ENCODE measurements around the gene WNK1.

WNK1 gene

DNA sequence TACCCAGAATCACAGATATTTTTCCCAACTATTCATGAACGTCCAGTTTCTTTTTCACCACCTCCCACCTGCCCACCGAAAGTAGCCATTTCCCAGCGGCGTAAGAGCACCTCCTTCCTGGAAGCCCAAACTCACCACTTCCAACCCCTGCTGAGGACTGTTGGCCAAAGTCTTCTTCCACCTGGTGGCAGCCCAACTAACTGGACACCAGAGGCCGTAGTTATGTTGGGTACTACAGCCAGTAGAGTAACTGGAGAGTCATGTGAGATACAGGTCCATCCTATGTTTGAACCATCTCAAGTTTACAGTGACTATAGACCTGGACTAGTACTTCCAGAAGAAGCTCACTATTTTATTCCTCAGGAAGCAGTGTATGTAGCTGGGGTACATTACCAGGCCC lies 115.5 kb downstream of the WNK1 start:
- no peak for DNase-seq

DNA sequence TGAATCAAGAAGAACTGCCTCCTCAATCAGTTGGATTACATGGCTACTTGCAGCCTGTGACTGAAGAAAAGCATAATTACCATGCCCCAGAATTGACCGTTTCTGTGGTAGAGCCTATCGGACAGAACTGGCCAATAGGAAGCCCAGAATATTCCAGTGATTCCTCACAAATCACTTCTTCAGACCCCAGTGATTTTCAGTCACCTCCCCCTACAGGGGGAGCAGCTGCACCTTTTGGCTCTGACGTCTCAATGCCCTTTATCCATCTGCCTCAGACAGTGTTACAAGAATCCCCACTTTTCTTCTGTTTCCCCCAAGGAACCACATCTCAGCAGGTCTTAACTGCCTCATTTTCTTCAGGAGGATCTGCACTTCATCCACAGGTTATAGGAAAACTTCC lies 116.3 kb downstream of the WNK1 start:
- no peak for DNase-seq

DNA sequence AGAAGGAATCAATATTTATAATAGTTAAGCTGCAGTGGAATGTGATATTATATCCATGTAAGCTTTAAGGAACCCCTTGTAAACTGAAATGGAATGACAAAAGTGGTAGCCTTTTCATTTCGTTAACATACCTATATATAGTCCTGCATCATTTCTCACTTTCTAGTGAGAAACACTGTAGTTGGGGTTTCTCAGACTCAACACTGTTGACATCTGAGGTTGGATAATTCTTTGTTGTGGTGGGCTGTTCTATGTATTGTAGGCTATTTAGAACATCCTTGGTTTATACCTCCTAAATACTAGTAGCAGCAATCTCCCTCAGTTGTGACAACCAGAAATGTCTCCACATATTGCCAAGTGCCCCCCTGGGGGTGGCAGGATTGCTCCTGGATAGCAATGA lies 118.0 kb downstream of the WNK1 start:
- no peak for DNase-seq

DNA sequence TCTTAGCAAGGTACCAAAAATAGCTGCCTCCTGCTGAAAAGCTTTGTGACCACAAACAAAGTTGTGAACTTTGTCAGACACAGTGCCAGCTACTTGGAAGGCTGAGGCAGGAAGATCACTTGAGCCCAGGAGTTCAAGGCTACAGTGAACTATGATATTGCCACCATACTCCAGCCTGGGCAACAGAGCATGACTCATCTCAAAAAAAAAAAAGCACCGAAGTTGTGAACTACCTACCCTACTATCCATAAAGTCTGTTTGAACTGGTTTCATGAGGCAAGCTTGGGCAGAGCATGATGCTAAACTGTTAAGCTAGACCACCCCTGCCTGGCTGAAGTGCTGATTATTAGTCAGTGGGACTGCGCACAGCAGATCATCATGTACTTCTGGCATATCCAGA lies 121.6 kb downstream of the WNK1 start:
- no peak for DNase-seq

DNA sequence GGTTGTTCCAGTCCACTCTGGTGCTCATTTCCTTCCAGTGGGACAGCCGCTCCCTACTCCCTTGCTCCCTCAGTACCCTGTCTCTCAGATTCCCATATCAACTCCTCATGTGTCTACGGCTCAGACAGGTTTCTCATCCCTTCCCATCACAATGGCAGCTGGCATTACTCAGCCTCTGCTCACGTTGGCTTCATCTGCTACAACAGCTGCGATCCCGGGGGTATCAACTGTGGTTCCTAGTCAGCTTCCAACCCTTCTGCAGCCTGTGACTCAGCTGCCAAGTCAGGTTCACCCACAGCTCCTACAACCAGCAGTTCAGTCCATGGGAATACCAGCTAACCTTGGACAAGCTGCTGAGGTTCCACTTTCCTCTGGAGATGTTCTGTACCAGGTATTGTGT lies 127.3 kb downstream of the WNK1 start:
- no peak for DNase-seq

DNA sequence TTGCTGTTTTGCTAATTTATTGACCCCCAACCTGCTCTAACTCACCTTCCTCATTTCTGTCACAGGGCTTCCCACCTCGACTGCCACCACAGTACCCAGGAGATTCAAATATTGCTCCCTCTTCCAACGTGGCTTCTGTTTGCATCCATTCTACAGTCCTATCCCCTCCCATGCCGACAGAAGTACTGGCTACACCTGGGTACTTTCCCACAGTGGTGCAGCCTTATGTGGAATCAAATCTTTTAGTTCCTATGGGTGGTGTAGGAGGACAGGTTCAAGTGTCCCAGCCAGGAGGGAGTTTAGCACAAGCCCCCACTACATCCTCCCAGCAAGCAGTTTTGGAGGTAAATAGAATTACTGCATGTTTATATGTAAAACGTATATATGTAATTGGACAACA lies 128.3 kb downstream of the WNK1 start:
- no peak for DNase-seq

DNA sequence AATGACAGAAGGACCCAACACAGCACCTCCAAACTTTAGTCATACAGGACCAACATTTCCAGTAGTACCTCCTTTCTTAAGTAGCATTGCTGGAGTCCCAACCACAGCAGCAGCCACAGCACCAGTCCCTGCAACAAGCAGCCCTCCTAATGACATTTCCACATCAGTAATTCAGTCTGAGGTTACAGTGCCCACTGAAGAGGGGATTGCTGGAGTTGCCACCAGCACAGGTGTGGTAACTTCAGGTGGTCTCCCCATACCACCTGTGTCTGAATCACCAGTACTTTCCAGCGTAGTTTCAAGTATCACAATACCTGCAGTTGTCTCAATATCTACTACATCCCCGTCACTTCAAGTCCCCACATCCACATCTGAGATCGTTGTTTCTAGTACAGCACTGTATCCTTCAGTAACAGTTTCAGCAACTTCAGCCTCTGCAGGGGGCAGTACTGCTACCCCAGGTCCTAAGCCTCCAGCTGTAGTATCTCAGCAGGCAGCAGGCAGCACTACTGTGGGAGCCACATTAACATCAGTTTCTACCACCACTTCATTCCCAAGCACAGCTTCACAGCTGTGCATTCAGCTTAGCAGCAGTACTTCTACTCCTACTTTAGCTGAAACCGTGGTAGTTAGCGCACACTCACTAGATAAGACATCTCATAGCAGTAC lies 132.5 kb downstream of the WNK1 start:
- no peak for DNase-seq

DNA sequence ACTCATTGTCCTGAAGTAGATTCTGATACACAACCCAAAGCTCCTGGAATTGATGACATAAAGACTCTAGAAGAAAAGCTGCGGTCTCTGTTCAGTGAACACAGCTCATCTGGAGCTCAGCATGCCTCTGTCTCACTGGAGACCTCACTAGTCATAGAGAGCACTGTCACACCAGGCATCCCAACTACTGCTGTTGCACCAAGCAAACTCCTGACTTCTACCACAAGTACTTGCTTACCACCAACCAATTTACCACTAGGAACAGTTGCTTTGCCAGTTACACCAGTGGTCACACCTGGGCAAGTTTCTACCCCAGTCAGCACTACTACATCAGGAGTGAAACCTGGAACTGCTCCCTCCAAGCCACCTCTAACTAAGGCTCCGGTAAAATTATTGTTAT lies 133.3 kb downstream of the WNK1 start:
- no peak for DNase-seq

DNA sequence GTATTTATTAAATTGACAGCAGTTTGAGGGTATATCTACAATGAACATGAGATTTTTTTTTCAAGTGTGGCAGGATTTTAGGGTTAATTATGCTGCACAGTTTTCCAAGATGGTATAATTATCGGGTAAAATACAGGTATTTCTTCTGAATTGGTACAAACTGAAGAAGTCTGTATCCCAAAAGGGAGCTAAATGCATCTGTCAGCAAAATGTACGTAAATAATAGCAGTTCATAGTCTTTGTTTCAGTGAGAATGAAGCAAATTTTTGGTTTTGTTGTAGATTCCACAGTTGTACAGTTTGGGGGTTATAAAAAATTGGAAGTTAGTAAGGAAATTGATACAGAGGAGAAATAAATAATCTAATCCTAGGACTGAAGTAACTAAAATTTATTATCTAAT lies 133.8 kb downstream of the WNK1 start:
- DNase-seq = no peak

DNA sequence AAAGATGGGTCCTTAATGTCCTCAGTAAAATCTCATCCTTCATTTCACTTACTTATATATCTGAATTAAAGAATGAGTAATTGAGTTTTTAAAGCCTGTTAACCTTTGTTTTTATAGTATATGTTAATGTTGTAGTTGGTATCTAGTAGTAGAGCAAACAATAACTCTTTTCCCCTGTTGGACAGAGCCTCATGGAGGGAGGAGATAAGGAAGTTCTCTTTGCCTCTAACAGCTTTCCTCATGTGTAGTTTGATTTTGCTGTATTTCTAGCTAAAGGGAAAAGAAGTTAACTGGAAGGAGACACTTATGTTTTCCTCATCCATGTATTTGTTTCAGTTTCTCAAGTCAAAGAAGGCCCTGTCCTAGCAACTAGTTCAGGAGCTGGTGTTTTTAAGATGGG lies 141.8 kb downstream of the WNK1 start:
- DNase-seq = no peak

DNA sequence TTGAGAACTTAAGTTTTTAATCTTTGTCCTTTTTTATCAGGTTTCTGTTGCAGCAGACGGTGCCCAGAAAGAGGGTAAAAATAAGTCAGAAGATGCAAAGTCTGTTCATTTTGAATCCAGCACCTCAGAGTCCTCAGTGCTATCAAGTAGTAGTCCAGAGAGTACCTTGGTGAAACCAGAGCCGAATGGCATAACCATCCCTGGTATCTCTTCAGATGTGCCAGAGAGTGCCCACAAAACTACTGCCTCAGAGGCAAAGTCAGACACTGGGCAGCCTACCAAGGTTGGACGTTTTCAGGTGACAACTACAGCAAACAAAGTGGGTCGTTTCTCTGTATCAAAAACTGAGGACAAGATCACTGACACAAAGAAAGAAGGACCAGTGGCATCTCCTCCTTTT lies 143.7 kb downstream of the WNK1 start:
- no peak for DNase-seq

DNA sequence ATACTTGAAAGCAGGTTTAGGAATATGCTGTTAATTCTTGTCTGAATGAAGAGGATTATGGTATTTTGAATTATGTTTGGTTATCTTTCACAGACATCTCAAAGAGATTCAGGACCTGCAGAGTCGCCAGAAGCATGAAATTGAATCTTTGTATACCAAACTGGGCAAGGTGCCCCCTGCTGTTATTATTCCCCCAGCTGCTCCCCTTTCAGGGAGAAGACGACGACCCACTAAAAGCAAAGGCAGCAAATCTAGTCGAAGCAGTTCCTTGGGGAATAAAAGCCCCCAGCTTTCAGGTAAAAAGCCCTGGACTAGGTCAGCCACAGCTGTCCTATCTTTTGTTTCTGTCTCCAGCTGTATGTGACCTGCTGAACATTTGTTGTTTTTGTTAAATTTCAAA lies 145.0 kb downstream of the WNK1 start:
- no peak for DNase-seq

DNA sequence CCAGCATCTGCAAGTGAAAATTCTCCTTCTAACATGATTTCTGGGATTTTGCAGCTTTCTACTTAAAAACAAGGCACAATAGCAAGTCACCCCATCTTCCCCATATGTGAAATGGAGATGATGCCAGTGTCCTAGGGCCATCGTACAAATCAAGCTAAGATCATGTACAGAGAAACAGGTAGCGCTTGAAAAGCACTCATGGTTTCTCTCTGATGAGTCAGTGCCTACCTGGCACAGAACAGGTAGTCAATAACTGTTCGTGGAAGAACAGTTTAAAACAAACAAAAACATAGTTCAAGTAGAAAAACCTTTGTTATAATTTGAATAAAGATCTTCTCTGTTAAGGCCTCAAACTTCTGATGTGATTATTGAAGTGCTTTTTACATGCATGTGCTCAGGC lies 150.2 kb downstream of the WNK1 start:
- no peak for DNase-seq

DNA sequence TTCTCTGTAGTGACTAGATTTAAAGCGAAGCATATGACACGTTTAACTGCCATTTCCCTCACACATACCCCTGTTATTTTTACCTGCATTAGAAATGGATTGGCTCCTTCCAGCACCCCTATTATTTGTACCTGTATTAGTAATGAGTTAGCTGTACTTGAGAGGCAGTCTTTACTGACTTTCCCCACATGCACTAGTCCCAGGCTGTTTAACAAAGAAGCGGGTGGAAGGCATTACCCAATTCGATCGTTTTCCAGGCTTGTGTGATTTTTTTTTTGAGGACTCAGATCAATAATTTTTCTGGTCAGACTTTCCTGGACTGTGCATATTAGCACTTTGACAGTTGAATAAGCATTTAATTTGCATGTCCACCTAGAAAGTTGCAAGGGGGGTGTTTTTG lies 150.7 kb downstream of the WNK1 start:
- DNase-seq = no peak

DNA sequence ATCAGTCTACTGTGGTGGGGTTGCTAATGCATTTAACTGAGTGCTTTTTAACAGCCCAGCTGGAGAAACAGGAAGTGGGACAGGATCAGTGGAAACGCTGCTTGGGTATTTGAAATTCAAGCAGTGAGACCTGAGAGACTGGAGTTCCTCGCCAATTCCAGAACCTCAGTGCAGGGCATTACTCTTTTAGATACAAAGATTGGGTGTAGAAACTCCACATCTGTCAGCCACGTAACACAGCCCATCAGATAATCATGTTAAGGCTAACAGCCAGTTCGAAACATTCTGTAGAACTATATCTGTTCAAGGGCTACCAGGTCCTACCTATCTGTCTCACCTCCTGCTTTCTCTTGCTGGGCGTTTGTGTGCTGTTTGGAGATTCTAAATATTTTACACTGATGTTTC lies 151.6 kb downstream of the WNK1 start:
- no peak for DNase-seq

DNA sequence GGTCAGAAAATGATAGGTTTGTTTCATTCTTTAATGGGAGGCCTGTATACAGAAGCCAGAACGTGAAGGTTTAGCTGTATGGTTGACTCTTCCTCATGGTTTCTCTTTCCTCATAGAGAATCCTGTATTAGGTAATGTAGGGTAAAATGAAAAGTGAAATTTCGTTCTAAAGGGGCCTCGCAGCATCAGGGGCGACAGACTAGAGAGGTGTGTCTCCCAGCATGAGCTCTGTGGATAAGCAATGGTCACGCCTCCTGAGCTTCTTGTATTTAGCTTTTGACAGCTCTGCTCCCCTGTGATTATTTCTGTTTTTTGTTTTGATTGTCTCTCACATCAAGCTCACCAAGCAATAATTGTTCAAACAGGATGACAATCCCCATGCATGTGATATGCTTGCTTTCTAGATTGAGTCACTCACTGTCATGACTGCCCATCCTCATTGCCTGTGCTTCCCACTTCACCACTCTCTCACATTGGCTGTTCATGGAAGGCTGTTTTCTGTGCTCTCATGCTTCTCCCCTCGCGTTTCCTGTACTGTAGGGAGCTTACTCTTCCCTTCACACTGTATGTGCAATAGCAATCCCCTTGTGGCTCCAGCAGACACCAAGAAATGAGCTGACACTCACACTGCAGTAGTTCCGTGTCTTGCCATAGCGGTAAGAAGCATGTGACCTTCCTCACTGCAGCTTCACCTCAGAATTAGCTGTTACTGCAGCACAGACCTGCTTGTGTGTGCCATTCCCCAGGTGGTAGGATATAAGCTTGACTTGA lies 153.1 kb downstream of the WNK1 start:
- no peak for DNase-seq

DNA sequence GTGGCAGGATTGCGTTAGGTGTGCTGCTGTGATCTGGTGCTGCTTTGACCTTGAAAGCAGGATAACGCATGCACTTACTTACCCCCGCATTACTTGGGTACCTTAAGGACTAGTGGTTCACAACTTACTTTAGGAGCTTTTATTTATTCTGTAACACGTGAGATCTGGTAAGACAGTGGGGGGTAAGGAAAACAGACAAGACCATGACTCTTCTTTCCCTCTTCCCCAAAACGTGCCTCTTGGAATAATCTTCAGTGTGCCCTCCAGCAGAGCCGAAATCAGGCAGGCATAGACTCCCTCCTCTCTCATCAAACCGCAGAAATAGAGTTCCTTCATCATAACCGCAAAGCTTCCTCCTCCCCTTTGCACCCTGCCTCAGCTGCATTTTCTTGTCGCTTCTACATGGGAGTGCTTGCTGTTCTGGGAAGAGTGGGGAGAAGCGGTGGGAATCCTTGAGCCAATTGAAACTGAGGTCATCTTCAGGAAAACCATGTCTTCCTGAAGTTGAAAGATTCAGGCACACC lies 153.7 kb downstream of the WNK1 start:
- DNase-seq = no peak

DNA sequence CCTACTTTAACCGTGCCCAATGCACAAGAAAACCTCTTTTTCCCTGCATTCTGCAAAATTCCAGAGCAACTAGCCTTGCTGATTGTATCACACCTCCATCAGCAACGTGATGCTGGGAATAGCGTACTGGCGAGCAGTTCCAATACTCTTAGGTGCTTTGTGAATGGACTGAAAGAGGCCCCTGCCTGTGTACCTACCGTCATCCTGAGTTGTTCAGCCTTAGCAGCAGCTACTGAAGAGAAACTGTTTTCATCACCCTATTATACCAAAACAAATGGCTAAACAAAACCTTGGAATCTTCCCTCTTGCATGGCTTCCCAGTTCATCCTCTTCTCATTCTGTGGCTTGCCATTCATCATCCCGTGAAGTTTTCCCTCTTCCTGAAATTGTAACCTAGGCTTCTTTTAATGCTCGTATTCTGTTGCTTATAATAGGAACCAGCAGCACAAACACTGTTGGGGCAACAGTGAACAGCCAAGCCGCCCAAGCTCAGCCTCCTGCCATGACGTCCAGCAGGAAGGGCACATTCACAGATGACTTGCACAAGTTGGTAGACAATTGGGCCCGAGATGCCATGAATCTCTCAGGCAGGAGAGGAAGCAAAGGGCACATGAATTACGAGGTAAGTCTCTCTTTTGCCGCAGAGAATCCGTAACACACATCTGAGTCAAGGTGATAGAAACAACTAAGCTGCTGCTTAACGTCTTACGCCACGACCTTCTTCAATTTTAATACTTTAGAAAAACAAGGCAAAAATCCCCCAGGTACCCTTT lies 155.2 kb downstream of the WNK1 start:
- DNase-seq = no peak

DNA sequence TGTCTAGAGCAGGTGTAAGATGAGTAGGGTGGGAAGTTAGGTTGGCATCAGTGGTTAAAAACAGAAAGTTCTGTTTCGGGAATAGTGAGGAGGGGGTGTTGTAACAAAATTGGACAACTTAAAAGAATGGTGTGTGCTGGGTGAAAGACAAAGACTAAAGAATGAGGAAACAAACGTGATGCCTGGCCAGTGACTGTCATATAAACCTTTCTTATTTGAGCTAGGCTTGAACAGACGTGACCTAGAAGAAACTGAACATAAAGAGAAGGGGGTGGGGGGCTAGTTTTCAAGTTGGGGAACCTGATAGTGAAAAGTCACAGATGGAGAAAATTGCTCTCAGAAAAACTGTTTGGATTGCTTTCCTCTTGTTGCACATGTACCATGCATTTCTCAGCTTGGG lies 157.5 kb downstream of the WNK1 start:
- no peak for DNase-seq

DNA sequence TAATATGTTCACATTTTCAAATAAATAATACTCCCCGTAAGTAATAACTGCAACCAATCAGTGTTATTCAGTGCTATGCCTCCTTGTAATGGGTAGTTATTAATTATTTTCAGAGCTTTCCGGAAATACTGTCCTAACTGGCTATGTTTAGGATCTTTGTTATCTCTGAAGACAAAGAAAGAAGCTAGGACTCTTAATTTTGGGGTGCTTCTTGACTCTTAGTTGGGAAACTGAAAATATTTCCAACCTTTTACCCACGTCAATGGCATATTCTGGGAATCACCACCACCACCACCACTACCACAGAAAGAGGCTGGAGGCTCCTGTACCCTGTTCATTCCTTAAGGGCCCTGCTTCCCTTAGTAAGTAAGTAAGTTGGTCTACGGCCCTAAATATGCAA lies 158.0 kb downstream of the WNK1 start:
- DNase-seq = no peak

DNA sequence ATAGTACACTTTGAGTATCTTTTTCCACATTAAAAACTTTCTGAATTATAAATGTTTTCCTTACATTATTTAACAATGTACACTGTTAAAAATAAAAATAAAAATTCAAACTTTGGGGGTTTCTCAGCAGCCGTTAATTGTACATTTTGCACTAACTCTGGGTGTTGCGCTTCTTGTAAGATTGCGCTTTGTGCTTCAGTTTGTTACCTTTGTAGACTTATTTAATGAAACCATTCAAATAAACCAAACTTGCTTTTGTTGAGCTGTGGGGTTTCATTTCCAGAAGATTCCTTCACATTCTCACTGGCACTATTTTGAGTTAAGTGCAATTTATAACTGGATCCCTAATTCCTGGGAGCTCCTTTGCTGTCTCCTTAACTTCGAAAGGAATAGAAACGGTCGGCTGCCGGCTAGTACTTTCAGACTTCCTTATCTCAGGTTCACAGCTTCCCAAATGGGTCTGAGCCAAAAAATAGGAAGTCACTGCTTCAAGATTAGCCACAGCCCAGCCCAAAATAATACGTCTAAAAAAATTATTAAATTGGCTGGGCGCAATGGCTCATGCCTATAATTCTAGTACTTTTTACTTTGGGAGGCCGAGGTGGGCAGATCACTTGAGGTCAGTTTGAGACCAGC lies 158.9 kb downstream of the WNK1 start:
- no peak for DNase-seq

DNA sequence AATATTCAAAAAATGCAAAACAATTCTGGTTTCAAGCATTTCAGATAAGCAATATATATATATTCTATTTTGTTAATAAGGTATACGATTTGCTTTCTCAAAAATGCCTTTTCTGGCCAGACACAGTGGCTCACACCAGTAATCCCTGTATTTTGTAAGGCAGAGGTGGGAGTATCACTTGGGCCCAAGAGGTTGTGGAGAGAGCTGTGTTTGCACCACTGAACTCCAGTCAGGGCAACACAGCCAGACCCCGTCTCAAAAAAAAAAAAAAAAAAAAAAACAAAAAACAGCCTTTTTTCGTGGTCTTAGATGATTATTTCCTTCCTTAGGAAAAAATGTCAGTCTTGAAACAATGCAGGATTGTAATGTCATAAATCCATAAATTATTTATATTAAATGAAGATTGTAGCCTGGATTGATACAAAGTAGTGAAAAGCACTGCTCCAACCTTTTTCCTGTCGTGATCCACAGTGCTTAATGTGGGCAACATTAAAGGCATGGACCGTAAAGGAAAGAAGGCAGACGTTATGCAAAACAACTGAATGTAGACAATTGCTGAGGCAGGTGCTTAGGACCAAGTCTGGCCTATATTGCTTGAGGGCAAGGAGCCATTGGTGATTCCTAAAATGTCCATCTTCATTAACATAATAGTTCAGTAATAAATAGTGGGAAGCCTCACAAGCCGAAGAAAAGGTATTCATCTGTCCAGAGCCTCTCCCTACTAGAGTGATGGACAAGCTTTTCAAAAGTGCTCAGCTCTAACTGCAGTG lies 160.3 kb downstream of the WNK1 start:
- DNase-seq = no peak

All from SHP77 treated with DMSO at 0.1 percent for 48 hours (cell line).